Activated CD8-positive, alpha-beta memory T cell treated with anti-CD3 and anti-CD28 coated beads for 1 hour (primary cell): ENCODE measurements around the gene ANO6.

ENCODE experiments used
- DNase-seq, 2 donors: peaks; one replicate each; pipeline ENCODE4 v3.0.0-alpha.2; 2020; ENCODE audit warnings: low read depth in 1 of 2; ENCODE audit errors: extremely low read depth in 1 of 2

ANO6 gene

GRCh38 chr12:45276154-45276755, 60.4 kb downstream of the ANO6 start:
- DNase-seq = no peak

- DNase-seq = no peak
These were observed 62.6 kb downstream of the ANO6 start for GRCh38 chr12:45278447-45278846.

DNA sequence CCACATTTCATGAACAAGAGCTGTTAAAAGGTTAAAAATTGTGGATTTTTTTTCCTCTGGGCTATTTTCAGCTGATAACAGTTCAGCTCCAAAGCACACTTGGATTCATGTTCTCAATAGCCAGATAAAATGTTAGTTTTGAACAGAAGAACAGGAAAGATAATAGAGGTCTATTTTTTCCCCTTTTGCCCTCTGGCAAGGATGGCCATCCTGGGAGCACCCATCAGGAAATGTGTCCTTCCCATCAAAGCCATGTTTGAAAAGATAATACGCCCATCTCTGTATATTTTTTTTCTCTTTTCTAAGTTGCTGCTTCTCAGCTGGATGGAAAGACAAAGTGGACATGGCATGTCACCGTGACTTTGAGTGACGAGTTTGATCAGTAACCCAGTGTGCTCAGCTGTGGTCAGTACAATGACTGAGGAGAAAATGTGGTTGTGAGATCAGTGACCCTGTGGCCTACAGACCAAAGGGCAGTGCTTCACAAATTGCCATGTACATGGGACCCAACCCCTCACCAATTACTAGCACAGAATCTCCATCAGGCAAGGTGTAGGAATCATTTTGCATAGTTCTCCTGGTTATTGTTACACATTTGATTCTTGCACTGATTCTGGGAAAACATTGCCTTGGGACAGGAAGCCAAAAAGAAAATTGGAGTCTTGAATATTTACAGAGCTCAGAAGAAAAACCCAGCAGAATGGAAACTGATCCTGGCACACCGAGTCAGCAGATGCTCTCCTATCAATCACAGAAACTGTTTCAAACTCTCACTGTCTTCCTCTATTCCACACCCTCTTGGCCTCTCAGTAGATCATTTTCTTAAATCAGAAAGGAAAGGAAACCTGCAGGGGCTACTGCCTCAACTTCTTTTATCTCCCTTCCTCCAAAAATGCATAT, 64.3 kb downstream of the ANO6 start:
- no peak for DNase-seq

DNA sequence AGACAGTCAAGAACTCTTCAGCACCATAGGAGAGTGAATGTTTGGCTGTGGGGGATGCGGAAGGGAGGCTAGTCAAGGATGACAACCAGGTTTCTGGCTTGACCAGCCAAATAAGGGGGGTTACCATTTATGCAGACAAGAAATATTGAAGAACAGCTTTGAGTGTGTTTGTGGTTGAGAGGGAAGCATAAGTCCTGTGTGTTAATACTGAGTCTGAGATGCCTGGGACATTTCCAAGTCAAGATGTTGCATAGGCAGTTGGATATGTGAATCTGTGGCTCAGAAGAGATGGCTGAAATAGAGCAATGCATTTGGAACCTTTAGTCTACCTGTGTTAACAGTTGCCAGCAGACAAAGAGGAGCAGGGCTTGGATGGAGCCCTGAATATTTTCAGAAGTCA, 66.1 kb downstream of the ANO6 start:
- no peak for DNase-seq

DNA sequence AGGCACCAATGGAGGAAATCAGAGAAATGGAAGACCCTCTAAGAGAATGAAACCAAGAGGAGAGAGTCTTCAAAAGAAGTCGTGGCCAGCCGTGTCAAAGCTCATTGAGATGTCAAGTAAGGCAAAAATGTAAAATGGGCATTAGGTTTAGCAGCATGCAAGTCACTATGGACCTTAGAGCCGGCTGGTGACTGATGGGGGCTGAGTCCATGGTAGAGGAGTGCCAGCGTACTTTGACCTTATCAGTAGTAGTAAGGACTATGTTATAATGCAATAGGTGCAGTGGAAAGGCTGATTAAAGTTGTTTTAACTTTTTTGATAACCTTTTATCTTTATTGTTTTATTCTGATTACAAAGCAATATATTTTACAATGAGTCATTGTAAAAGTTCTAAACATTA, 66.5 kb downstream of the ANO6 start:
- no peak for DNase-seq

DNA sequence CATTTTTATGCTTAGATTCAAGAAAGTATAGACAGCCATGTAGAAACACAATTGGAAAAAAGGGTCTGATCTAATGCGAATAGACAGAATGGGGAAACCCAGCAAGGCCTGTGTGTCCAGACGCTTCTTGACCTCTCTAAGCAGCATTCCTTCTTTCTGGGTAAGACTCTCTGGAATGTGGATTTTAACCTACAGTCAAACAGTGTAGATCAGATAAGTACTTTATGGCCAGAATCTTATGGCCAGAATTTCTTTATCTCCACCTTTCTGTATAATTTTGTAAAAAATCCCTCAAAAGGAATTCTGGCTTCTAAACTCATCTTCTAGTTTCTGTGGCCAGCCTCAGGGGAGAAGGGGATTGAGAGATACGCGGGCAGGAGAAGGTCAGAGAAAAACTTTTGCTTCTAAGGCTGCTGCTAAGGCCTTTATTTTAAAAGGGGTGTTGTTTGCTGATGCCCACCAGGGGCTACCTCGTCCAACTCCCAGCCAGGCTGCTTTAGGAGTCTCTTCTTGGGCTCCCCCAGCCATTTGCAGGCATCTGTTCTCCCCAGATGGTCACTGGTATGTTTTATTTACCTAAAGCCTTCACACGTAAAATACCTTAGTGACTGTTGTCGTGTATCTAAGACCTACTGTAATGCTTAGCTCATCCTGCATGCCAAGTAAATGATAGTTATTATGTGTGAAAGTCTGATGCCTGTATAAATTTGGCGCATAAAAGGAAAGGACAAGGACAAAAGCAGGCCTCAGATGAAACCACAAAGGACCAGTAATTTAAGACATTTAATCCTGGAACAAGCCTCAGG, 68.4 kb downstream of the ANO6 start:
- DNase-seq = no peak

GRCh38 chr12:45285717-45286116, 69.8 kb downstream of the ANO6 start:
- DNase-seq = no peak

GRCh38 chr12:45286621-45287020, 70.7 kb downstream of the ANO6 start:
- no peak for DNase-seq

DNA sequence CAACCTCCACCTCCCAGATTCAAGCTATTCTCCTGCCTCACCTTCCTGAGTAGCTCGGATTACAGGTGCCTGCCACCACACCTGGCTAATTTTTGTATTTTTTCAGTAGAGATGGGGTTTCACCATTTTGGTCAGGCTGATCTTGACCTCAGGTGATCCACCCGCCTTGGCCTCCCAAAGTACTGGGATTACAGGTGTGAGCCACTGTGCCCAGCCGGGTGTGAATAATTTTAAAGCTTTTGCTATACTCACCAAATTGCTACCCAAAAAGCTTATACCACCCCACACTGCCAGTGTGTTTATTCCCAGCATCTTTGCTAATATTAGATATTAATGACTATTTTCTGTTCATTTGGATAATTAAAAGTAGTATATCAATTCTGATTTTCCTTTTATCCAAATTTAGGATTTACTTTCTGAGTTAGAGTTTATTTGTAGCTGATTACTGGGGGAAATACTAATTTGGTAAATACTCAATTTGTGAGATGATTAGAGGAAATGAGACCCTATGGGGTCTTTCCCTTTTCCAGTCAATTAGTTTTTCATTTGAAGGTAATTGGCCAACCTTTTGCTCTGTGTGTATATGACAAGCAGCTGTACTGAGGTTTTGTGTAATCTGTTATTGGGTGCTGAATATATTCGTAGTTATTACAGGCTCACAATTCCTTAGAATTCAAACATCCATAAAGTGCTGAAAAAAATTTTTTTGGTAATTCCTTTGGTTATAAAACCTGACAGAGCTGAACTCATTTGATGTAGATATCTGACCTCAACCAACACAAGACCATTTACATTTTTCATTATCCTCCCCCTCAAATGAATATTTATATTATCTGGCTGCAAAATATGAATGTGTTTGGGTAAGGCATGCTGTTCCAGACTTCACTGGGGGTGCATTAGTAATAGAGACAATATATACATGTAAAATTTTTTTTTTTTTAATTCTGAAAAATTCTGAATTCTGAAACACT, 73.6 kb downstream of the ANO6 start:
- DNase-seq = no peak

GRCh38 chr12:45290216-45290605, 74.3 kb downstream of the ANO6 start:
- no peak for DNase-seq

- no peak for DNase-seq
These were observed 75.6 kb downstream of the ANO6 start for GRCh38 chr12:45291518-45291917.

GRCh38 chr12:45292486-45293195, 76.7 kb downstream of the ANO6 start:
- no peak for DNase-seq

GRCh38 chr12:45294906-45295305, 79.0 kb downstream of the ANO6 start:
- DNase-seq = no peak

DNA sequence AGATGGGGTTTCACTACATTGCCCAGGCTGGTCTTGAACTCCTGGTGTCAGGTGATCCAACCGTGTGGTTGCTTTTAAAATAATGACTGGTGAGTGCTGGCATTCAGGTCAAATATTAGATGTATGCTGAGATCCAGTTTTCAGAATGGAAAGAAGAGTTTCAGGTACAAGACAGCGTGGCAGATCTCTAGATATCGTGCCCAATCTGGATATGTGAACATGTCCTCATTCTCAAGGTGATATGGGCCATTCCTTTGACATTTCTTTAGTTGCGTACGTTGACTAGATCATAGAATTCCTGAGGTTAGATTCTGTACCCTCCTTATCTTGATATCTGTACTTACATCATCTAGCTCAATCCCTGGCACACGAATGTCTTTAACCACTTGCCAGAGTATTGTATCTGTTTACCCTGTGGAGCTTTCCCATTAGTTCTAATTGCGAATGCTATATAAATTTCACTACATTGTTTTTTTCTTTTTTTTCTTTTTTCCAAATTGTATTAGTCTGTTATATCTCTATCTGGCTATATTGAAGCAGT, 80.2 kb downstream of the ANO6 start:
- no peak for DNase-seq

DNA sequence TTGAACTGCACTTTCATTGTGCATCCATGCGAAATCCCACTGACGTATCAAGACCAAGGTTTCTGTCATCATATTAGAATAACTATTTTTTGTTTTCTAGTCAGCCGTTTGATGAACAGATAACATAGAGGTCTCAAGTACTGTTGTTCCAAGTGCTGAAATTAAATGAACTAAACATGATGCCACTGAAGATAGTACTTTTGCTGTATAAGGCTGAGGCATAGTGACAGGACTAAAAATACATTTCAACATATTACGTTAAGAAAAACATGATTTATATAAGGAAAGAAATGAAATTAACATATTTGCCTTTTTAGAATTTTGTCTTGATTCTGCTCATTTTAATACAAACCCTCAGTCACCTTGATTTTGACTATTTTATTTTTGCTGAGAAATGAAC, 82.2 kb downstream of the ANO6 start:
- DNase-seq = no peak

DNA sequence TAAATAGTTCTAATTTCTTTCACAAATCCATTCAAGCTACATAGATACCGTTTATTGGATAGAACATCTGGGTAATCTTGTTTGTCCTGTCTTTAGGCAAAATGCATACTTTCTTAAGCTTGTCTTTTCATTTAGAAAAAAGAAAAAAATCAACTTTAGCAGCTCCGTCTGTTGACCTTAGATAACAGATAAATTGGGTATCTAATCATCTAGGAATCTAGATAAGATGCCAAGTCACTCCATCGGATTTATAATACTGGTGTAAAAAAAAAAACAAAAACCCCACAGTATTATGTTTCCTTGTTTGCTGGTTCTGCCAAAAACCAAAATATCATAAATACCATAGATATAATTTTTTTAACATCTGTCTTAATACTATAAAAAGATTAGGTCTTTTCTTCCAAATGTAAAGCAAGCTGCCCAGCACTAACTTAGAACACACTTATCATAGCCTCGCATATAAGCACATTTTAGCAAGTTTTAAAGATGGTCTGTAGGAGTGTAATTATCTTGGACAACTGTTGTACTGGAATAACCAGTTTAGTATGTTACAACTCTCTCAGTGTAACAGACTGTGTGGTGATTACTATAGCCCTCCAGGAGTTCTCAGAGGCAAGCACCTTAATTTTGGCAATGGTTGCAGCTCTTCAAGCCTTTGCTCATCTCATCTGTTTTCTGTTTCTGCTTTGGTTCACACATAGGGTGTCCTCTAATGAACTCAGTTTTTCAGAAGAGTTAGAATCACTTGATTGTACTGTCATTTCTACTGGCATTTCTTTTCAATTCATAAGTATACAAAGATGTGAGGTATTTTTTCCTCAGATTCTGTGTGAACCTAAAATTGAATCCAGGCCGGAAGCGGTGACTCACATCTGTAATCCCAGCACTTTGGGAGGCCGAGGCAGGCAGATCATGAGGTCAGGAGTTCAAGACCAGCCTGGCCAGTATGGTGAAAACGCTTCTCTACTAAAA, 83.1 kb downstream of the ANO6 start:
- DNase-seq = no peak

- DNase-seq = no peak
These were observed 86.9 kb downstream of the ANO6 start for GRCh38 chr12:45302621-45303369.

GRCh38 chr12:45303945-45304344, 88.0 kb downstream of the ANO6 start:
- DNase-seq = no peak
